ACHN (cell line): ENCODE data around the gene TMEM87B.
"Not testable (repeated sequence)": the region's sequence is repeated elsewhere in the genome, so short reads cannot be mapped to it uniquely, and the experiment has no call there.

Experiments
- DNase-seq: peaks from one replicate; pipeline ENCODE4 v3.0.0-alpha.2; 2015
- in situ Hi-C: cut with HindIII; loops from 2 replicates; pipeline ENCODE4 v1.10.0; 2017; ENCODE audit warnings: low sequenced_read_pairs, low pct_ligation_motif_present, low pct_unique_long_range_greater_than_20kb

Gene TMEM87B

GRCh38 chr2:112056626-112056987, 1.5 kb downstream of the TMEM87B start:
- in situ Hi-C loops, result no loop called here
- no peak for DNase-seq

GRCh38 chr2:112059671-112060070, 4.6 kb downstream of the TMEM87B start:
- in situ Hi-C loops, result no loop called here
- no peak for DNase-seq

GRCh38 chr2:112061299-112061698, 6.2 kb downstream of the TMEM87B start:
- in situ Hi-C loops, result no loop called here
- DNase-seq, result no peak

- in situ Hi-C loops, result no loop called here
- no peak for DNase-seq
Observed at GRCh38 chr2:112061840-112062239, 6.8 kb downstream of the TMEM87B start.

- in situ Hi-C loops, result no loop called here
- DNase-seq, result no peak
Observed at GRCh38 chr2:112062894-112063293, 7.8 kb downstream of the TMEM87B start.

GRCh38 chr2:112065486-112065885, 10.4 kb downstream of the TMEM87B start:
- in situ Hi-C loops, result no loop called here
- no peak for DNase-seq

- DNase-seq, result no peak
- in situ Hi-C loops, result no loop called here
Observed at GRCh38 chr2:112065966-112066365, 10.9 kb downstream of the TMEM87B start.

- in situ Hi-C loops, result not testable (repeated sequence)
Observed at GRCh38 chr2:112069794-112070193, 14.7 kb downstream of the TMEM87B start.

GRCh38 chr2:112073875-112074274, 18.8 kb downstream of the TMEM87B start:
- in situ Hi-C loops, result no loop called here
- DNase-seq, result no peak

More at GRCh38 chr2:112069794-112070193, 14.7 kb downstream of the TMEM87B start:
- DNase-seq, result not testable (repeated sequence)

GRCh38 chr2:112074506-112074905, 19.4 kb downstream of the TMEM87B start:
- in situ Hi-C loops, result no loop called here
- DNase-seq, result no peak

- DNase-seq, result no peak
- in situ Hi-C loops, result no loop called here
Observed at GRCh38 chr2:112075490-112076260, 20.6 kb downstream of the TMEM87B start.

- no peak for DNase-seq
- in situ Hi-C loops, result no loop called here
Observed at GRCh38 chr2:112077814-112078213, 22.7 kb downstream of the TMEM87B start.

- in situ Hi-C loops, result no loop called here
- no peak for DNase-seq
Observed at GRCh38 chr2:112081262-112081661, 26.2 kb downstream of the TMEM87B start.

- in situ Hi-C loops, result no loop called here
- DNase-seq, result no peak
Observed at GRCh38 chr2:112084689-112085374, 29.8 kb downstream of the TMEM87B start.

- in situ Hi-C loops, result no loop called here
- DNase-seq, result no peak
Observed at GRCh38 chr2:112085375-112085730, 30.3 kb downstream of the TMEM87B start.

- no peak for DNase-seq
- in situ Hi-C loops, result no loop called here
Observed at GRCh38 chr2:112085916-112086669, 31.0 kb downstream of the TMEM87B start.

GRCh38 chr2:112087346-112088020, 32.4 kb downstream of the TMEM87B start:
- DNase-seq, result no peak
- in situ Hi-C loops, result no loop called here

- DNase-seq, result no peak
- in situ Hi-C loops, result no loop called here
Observed at GRCh38 chr2:112089375-112089774, 34.3 kb downstream of the TMEM87B start.
